Pancreas (tissue), 10 donors: ENCODE results near the gene LCMT2. TPM values are rescaled to one million over a fixed set of nuclear protein-coding genes. Genes with fewer than 3 reads are reported as not detected.

Experiments used
- ATAC-seq, 4 donors: fragments of 200-7000 bp; cut with Tn5 transposase; one replicate each; pipeline versions ENCODE4 v1.8.0 to v1.9.1; 2020; ENCODE audit warnings: mild to moderate bottlenecking in 4 of 4, moderate library complexity in 4 of 4
- DNase-seq, 6 donors: peaks; one replicate each; pipeline ENCODE4 v3.0.0-alpha.2; 2020
- FAIRE-seq: peaks from 2 replicates; lab custom pipeline; 2012; peaks lifted over from hg19 to GRCh38; lab: Jason Lieb, UNC
- H3K27ac ChIP-seq, 4 donors: fragments of 200-600 bp; sonication (generic); 1 replicate in 3 of 4; 2 replicates in 1 of 4; pipeline versions ENCODE4 v1.5.0 to v1.8.0; 2020
- H3K27me3 ChIP-seq, 4 donors: fragments of 200-600 bp; one replicate each; pipeline ENCODE4 v1.8.0; 2021
- H3K36me3 ChIP-seq, 3 donors: fragments of 200-600 bp; sonication (generic) in 1 of 3; one replicate each; pipeline versions ENCODE4 v1.5.0 to v1.8.0; 2020 to 2021
- H3K4me1 ChIP-seq, 3 donors: fragments of 200-600 bp; one replicate each; pipeline ENCODE4 v1.8.0; 2021
- H3K4me3 ChIP-seq, 4 donors: fragments of 200-600 bp; sonication (generic) in 2 of 4; one replicate each; pipeline versions ENCODE4 v1.5.0 to v1.8.0; 2020 to 2021
- H3K9me3 ChIP-seq, 4 donors: fragments of 200-600 bp; one replicate each; pipeline ENCODE4 v1.8.0; 2021
- WGBS, 2 donors: extraction: QIAGEN DNeasy Blood & Tissue Kit; methylation state at CpG; one replicate each; pipeline ENCODE4 v1.1.7; 2013; 5-methylcytosine and 5-hydroxymethylcytosine counted together
- intact Hi-C, 3 donors: fragments of 100-400 bp; cut with DNase I; formaldehyde crosslinking; loops; one replicate each; pipeline versions ENCODE4 v1.11.1 to v1.14.2; 2022
- polyA plus RNA-seq, 2 donors: library from polyadenylated mRNA; stranded (reverse); fragments of 200-250 nt; gene quantifications; one replicate each; pipeline ENCODE4 v1.2.3, GENCODE V29; 2013
- total RNA-seq, 6 donors: library from RNA; stranded (reverse); fragmentation: NEBNext Ultra II Directional in 4 of 6; extraction: Animal tissue kit (Norgen Biotek cat#: 25700) in 4 of 6; gene quantifications; one replicate each; pipeline versions ENCODE4 v1.2.1 to v1.2.4, GENCODE V29; 2021 to 2023
- TF ChIP-seq, protein P1 (sequence below), 4 donors: fragments of 200-600 bp; sonication (generic) in 3 of 4; IDR thresholded peaks; one replicate each; pipeline versions ENCODE4 v1.5.0 to v1.8.0; 2021; ENCODE audit warnings: antibody characterized with exemption in 4 of 4
- donor health status: healthy with polysubstance abuse.
- donor health status: DM: no; HTN: no; CAD: no; lungs with moderate emphysema.
- donor health status: DM: no; HTN: no; CAD: no.
- donor health status: control.
- donor health status: control.
- donor health status: Bipolar disorder and iron deficiency.
- donor health status: DM: yes; HTN: yes; CAD: no.
- donor health status: DM: no; HTN: no; CAD: no.
- donor health status: DM: no; HTN: no; CAD: no.
- donor health status: DM: yes; HTN: yes; CAD: no.

Gene LCMT2
- total and polyA plus RNA-seq, 8 donors = 1.7 to 5.0 (median 3.9) TPM

DNA sequence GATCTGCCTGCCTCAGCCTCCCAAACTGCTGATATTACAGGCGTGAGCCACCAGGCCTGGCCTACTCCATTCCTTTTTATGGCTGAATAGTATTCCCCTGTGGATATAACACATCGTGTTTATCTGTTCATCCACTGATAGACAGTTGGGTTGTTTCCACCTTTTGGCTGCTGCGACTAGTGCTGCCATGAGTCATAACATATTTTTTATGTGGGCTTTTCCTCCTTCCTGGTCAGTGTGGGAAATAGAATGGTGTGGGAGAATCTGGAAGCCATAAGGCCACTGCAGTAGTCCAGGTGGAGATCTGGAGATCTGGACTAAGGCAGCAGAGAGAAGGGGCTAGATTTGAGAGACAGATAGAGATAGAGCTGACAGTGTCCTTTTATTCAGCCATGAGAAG, 16.2 kb downstream of the LCMT2 start:
- no peak overlapping the region for H3K27ac ChIP-seq
- H3K4me1 ChIP-seq = no peaks in the 10 kb centered on the region
- 64 to 70% methylated on average over 3 of the region's 3 CpGs for WGBS, 2 donors
- no peak for FAIRE-seq
- TF ChIP-seq, protein P1, sequence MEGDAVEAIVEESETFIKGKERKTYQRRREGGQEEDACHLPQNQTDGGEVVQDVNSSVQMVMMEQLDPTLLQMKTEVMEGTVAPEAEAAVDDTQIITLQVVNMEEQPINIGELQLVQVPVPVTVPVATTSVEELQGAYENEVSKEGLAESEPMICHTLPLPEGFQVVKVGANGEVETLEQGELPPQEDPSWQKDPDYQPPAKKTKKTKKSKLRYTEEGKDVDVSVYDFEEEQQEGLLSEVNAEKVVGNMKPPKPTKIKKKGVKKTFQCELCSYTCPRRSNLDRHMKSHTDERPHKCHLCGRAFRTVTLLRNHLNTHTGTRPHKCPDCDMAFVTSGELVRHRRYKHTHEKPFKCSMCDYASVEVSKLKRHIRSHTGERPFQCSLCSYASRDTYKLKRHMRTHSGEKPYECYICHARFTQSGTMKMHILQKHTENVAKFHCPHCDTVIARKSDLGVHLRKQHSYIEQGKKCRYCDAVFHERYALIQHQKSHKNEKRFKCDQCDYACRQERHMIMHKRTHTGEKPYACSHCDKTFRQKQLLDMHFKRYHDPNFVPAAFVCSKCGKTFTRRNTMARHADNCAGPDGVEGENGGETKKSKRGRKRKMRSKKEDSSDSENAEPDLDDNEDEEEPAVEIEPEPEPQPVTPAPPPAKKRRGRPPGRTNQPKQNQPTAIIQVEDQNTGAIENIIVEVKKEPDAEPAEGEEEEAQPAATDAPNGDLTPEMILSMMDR (IDR thresholded peaks at IDR 0.05) = no peak
- H3K4me3 ChIP-seq = no peak overlapping the region
- intact Hi-C loops = no loop called here
- peaks cover 0 to 4% (median 0%) of the 10 kb centered on the region in 4 donors for H3K27me3 ChIP-seq
- no peak for DNase-seq
- no peaks in the 10 kb centered on the region for H3K36me3 ChIP-seq
- H3K9me3 ChIP-seq = no peaks in the 10 kb centered on the region
- peak in 2 of 4 donors; percentile 16 to 27 for ATAC-seq

DNA sequence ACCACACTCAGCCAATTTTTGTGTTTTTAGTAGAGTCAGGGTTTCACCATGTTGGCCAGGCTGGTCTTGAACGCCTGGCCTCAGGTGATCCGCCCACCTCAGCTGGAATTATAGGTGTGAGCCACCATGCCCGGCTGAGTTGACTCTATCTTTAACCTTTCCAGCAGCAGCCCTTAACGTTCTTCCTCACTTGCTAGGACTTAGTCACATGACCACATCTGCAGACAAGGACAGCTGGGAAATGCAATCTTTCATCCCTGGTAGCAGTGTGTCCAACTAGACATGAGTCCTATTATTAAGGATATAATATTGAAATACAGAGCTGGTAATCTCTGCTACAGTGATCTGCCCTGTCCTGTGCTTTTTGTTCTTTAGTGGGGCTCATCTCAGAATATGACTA, 18.0 kb downstream of the LCMT2 start:
- no peak for DNase-seq
- Histone ChIP-seq H3K27ac (no peak overlapping the region), H3K4me1 (no peaks in the 10 kb centered on the region), H3K36me3 (no peaks in the 10 kb centered on the region), H3K9me3 (no peaks in the 10 kb centered on the region), H3K4me3 (no peak overlapping the region), H3K27me3 (peaks cover 0 to 4% (median 0%) of the 10 kb centered on the region in 4 donors)
- TF ChIP-seq, protein P1 (IDR thresholded peaks at IDR 0.05) = no peak
- WGBS, 2 donors = 50 to 53% methylated on average over 4 of the region's 4 CpGs
- intact Hi-C loops = no loop called here
- ATAC-seq = no peak
- no peak for FAIRE-seq

DNA sequence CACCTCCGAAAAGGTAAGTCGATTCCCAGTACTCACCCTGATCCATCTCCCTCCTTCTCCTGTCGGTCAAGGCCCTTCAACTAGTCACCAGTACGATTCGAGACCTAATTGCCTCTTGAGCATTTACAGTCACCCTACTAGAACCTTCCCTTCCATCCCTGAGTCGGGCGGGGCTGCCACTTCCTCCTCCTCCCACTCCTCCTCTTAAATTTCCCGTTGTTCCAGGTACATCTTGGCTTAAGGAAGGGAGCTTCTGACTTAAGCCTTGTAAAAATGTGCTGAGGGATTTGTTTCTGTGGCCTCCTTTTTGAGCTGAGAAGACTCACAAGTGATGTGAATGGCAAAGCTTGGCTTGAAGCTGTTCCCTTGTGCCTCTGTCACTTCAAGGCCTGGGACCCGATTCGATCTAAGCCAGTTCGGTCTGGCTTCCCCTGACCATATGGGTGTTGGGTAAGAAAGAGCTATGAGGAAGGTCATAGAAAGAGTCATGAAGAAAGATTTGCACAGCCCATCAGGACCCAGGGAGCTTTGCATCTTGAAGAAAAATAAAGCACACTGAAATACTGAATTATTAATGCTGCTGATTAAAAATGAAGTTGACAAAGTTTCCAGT, 28.1 kb downstream of the LCMT2 start, which contains the start of gene TGM7:
Gene TGM7, minus strand, starts transcription at position 51 of the 613 bp plus-strand sequence.
- FAIRE-seq (no peak), ATAC-seq (no peak), DNase-seq (no peak)
- TF ChIP-seq, protein P1 (IDR thresholded peaks at IDR 0.05) = no peak
- Histone ChIP-seq H3K9me3 (no peaks in the 10 kb centered on the region), H3K36me3 (no peaks in the 10 kb centered on the region), H3K27ac (no peak within 1 kb of the TSS), H3K4me1 (no peaks in the 10 kb centered on the region), H3K27me3 (no peaks in the 10 kb centered on the region), H3K4me3 (no peak within 1 kb of the TSS)
- intact Hi-C loops = no loop called here
- 76 to 84% methylated on average over 11 of the region's 11 CpGs for WGBS, 2 donors

DNA sequence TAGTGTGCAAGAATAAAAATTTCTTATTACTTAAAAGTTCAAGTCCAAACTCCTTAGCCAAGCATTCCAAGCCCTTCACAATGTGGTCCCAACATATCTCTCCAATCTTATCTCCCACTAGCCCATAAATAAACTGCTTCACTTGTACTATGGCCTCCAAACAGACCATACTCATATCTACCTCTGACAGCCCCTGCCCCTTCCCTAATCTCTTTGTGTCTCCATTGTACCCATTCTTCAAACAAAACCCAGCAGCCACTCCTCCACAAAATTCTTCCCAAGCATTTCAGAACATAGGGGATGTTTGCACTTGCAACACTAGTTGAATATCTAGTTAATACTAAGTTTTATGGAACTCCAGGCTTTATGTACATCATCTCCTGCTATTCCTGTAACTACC, 30.5 kb downstream of the LCMT2 start:
- no peak for FAIRE-seq
- H3K27me3 ChIP-seq = no peaks in the 10 kb centered on the region
- no peak overlapping the region for H3K4me3 ChIP-seq
- intact Hi-C loops = no loop called here
- H3K36me3 ChIP-seq = no peaks in the 10 kb centered on the region
- H3K4me1 ChIP-seq = no peaks in the 10 kb centered on the region
- no peaks in the 10 kb centered on the region for H3K9me3 ChIP-seq
- H3K27ac ChIP-seq = no peak overlapping the region
- TF ChIP-seq, protein P1 (IDR thresholded peaks at IDR 0.05) = no peak
- ATAC-seq = no peak
- no peak for DNase-seq

- Histone ChIP-seq H3K27me3 (no peaks in the 10 kb centered on the region), H3K27ac (no peak overlapping the region), H3K36me3 (no peaks in the 10 kb centered on the region), H3K4me3 (no peak overlapping the region), H3K4me1 (peaks cover 0 to 2% (median 0%) of the 10 kb centered on the region in 3 donors), H3K9me3 (no peaks in the 10 kb centered on the region)
- WGBS, 2 donors = 60 to 71% methylated on average over 3 of the region's 3 CpGs
- no peak for FAIRE-seq
- intact Hi-C loops = no loop called here
- ATAC-seq = no peak
- TF ChIP-seq, protein P1 (IDR thresholded peaks at IDR 0.05) = no peak
- DNase-seq = no peak
Observed at GRCh38 chr15:43299411-43299810, 31.0 kb downstream of the LCMT2 start.
